Neural cell (in vitro differentiated cells): ENCODE results near the gene PDCD1. TPM values are rescaled to one million over a fixed set of nuclear protein-coding genes. Genes with fewer than 3 reads are reported as not detected.

Experiments
- H2AFZ ChIP-seq: fragments of 200-600, 300-800 bp; sonication (generic), shearing (Covaris generic); 2 replicates; pipeline ENCODE4 v1.6.0; 2014; ENCODE audit warnings: low read depth, mild to moderate bottlenecking, antibody characterized with exemption, low read length, moderate library complexity
- H3F3A ChIP-seq: fragments of 200-600 bp; shearing (Covaris generic); 2 replicates; pipeline ENCODE4 v1.6.1; 2016; ENCODE audit warnings: mild to moderate bottlenecking, moderate library complexity, mixed read lengths, antibody characterized with exemption, low read length; ENCODE audit not compliant: insufficient read depth, poor library complexity, severe bottlenecking
- H3K27ac ChIP-seq: fragments of 200-600, 300-800 bp; sonication (generic), shearing (Covaris generic); 2 replicates; pipeline ENCODE4 v1.5.1; 2014; ENCODE audit warnings: mild to moderate bottlenecking, low read length, moderate library complexity
- H3K27me3 ChIP-seq: fragments of 300-800, 200-600 bp; sonication (generic), shearing (Covaris generic); 2 replicates; pipeline ENCODE4 v1.6.0; 2014; ENCODE audit warnings: mild to moderate bottlenecking, low read depth, low read length, moderate library complexity; ENCODE audit not compliant: insufficient read depth
- H3K36me3 ChIP-seq: fragments of 300-800, 200-600 bp; sonication (generic), shearing (Covaris generic); 2 replicates; pipeline ENCODE4 v1.5.1; 2014; ENCODE audit warnings: mild to moderate bottlenecking, antibody characterized with exemption, low read length, moderate library complexity; ENCODE audit not compliant: insufficient read depth
- H3K4me2 ChIP-seq: fragments of 300-800, 200-600 bp; sonication (generic), shearing (Covaris generic); 2 replicates; pipeline ENCODE4 v1.6.0; 2014; ENCODE audit warnings: mild to moderate bottlenecking, low read length
- H3K4me3 ChIP-seq: fragments of 300-800, 200-600 bp; sonication (generic), shearing (Covaris generic); 2 replicates; pipeline ENCODE4 v1.5.1; 2014; ENCODE audit warnings: mild to moderate bottlenecking, low read length, moderate library complexity
- H3K79me2 ChIP-seq: fragments of 200-600 bp; shearing (Covaris generic); replicated peaks from 2 replicates; pipeline ENCODE4 v1.6.0; 2014; ENCODE audit warnings: mild to moderate bottlenecking, low read length, moderate library complexity; ENCODE audit not compliant: insufficient read depth
- H3K9ac ChIP-seq: fragments of 300-800, 200-600 bp; sonication (generic), shearing (Covaris generic); 2 replicates; pipeline ENCODE4 v1.6.1; 2016; ENCODE audit warnings: mild to moderate bottlenecking, low read length, mixed read lengths
- H3K9me2 ChIP-seq: fragments of 200-600 bp; shearing (Covaris generic); 2 replicates; pipeline ENCODE4 v1.6.1; 2016; ENCODE audit warnings: mild to moderate bottlenecking, low read length, mixed read lengths; ENCODE audit not compliant: insufficient read depth
- H3K9me3 ChIP-seq: fragments of 200-600, 300-800 bp; sonication (generic), shearing (Covaris generic); 2 replicates; pipeline ENCODE4 v1.6.1; 2016; ENCODE audit warnings: mild to moderate bottlenecking, mixed run types, low read length, moderate library complexity, mixed read lengths
- H4K20me1 ChIP-seq: fragments of 200-600 bp; shearing (Covaris generic); 2 replicates; pipeline ENCODE4 v1.6.1; 2016; ENCODE audit warnings: mild to moderate bottlenecking, mixed run types; ENCODE audit not compliant: insufficient read depth
- EP300 ChIP-seq: fragments of 450-650 bp; conservative IDR thresholded peaks from 2 replicates; pipeline ENCODE4 v1.6.1; 2014; ENCODE audit warnings: antibody characterized with exemption, mild to moderate bottlenecking, moderate library complexity; ENCODE audit not compliant: poor library complexity, severe bottlenecking
- EZH2 ChIP-seq: fragments of 200-600, 300-800 bp; shearing (Covaris generic), sonication (generic); IDR thresholded peaks from 2 replicates; pipeline ENCODE4 v1.6.1; 2014; ENCODE audit warnings: antibody characterized with exemption, low read length, borderline replicate concordance, mild to moderate bottlenecking; ENCODE audit not compliant: insufficient read depth, poor library complexity, severe bottlenecking
- MXI1 ChIP-seq: fragments of 450-650 bp; conservative IDR thresholded peaks from 2 replicates; pipeline ENCODE4 v1.6.1; 2014; ENCODE audit warnings: antibody characterized with exemption, mild to moderate bottlenecking; ENCODE audit not compliant: poor library complexity, severe bottlenecking
- POLR2AphosphoS5 ChIP-seq: IDR thresholded peaks from 2 replicates; pipeline ENCODE4 v1.6.1; 2012
- RAD21 ChIP-seq: fragments of 450-650 bp; conservative IDR thresholded peaks from 2 replicates; pipeline ENCODE4 v1.6.1; 2014; ENCODE audit warnings: antibody characterized with exemption, mild to moderate bottlenecking, moderate library complexity
- SMC3 ChIP-seq: fragments of 450-650 bp; conservative IDR thresholded peaks from 2 replicates; pipeline ENCODE4 v1.6.1; 2014; ENCODE audit warnings: antibody characterized with exemption, mild to moderate bottlenecking, moderate library complexity; ENCODE audit not compliant: poor library complexity
- TAF1 ChIP-seq: IDR thresholded peaks from 2 replicates; pipeline ENCODE4 v1.6.1; 2012; ENCODE audit warnings: low read depth
- polyA plus RNA-seq: library from polyadenylated mRNA; depleted of rRNA; stranded (reverse); fragments of >200 nt; gene quantifications from 2 replicates; pipeline ENCODE4 v1.2.3, GENCODE V29; 2014
- TF ChIP-seq, protein P1 (sequence below): fragments of 450-650 bp; IDR thresholded peaks from 2 replicates; pipeline ENCODE4 v1.5.1; 2014; ENCODE audit warnings: antibody characterized with exemption, mild to moderate bottlenecking, moderate library complexity; ENCODE audit not compliant: poor library complexity, severe bottlenecking
- TF ChIP-seq, protein P2 (sequence below): IDR thresholded peaks from 2 replicates; pipeline ENCODE4 v1.6.1; 2012; ENCODE audit warnings: borderline replicate concordance

The PDCD1 gene
- polyA plus RNA-seq, 1 donor from 2014 or later = not detected

DNA sequence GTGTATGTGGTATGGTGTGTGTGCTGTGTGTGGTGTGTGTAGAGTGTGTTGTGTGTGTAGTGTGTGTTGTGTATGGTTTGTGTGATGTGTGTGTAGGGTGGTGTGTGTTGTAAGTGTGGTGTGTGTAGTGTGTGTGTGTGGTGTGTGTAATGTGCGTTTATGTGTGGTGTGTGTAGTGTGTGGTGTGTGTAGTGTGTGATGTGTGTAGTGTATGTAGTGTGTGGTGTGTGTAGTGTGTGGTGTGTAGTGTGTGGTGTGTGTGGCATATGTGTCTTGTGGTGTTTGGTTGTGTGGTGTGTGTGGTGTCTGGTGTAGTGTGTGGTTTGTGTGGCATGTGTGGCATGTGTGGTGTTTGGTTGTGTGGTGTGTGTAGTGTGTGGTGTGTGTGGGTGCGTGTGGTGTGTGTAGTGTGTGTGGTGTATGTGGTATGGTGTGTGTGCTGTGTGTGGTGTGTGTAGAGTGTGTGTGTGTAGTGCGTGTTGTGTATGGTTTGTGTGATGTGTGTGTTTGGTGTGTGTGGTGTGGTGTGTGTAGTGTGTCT is 6.8 kb upstream of the PDCD1 start:
- H3F3A ChIP-seq = no peaks in the 10 kb centered on the region
- TF ChIP-seq POLR2AphosphoS5 = no peak
- TF ChIP-seq, protein P1, sequence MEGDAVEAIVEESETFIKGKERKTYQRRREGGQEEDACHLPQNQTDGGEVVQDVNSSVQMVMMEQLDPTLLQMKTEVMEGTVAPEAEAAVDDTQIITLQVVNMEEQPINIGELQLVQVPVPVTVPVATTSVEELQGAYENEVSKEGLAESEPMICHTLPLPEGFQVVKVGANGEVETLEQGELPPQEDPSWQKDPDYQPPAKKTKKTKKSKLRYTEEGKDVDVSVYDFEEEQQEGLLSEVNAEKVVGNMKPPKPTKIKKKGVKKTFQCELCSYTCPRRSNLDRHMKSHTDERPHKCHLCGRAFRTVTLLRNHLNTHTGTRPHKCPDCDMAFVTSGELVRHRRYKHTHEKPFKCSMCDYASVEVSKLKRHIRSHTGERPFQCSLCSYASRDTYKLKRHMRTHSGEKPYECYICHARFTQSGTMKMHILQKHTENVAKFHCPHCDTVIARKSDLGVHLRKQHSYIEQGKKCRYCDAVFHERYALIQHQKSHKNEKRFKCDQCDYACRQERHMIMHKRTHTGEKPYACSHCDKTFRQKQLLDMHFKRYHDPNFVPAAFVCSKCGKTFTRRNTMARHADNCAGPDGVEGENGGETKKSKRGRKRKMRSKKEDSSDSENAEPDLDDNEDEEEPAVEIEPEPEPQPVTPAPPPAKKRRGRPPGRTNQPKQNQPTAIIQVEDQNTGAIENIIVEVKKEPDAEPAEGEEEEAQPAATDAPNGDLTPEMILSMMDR = no peak
- TF ChIP-seq EP300 = no peak
- no peak for TF ChIP-seq RAD21
- TF ChIP-seq TAF1 = no peak
- no peaks in the 10 kb centered on the region for H3K27me3 ChIP-seq
- no peak overlapping the region for H3K4me2 ChIP-seq
- no peaks in the 10 kb centered on the region for H3K79me2 ChIP-seq
- no peak overlapping the region for H3K4me3 ChIP-seq
- no peak overlapping the region for H2AFZ ChIP-seq
- H3K9me2 ChIP-seq = no peaks in the 10 kb centered on the region
- H3K27ac ChIP-seq = no peak overlapping the region
- no peaks in the 10 kb centered on the region for H3K36me3 ChIP-seq
- H3K9me3 ChIP-seq = no peaks in the 10 kb centered on the region
- H4K20me1 ChIP-seq = no peaks in the 10 kb centered on the region
- H3K9ac ChIP-seq = peak overlapping the region; percentile 45

DNA sequence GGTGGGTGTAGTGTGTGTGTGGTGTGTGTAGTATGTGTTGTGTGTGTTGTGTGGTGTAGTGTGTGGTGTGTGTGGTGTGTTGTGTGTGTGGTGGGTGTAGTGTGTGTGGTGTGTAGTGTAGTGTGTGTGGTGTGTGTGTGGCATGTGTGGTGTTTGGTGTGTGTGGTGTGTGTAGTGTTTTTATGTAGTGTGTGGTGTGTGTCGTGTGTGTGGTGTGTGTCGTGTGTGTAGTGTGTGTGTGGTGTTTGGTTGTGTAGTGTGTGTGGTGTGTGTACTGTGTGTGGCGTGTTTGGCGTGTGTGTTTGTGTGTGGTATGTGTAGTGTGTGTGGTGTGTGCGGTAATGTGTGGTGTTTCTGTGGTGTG is 6.1 kb upstream of the PDCD1 start:
- TF ChIP-seq EP300 = no peak
- no peak for TF ChIP-seq SMC3
- TF ChIP-seq POLR2AphosphoS5 = no peak
- no peak for TF ChIP-seq RAD21
- Histone ChIP-seq H3K4me3 (no peak overlapping the region), H3K9me3 (no peaks in the 10 kb centered on the region), H3F3A (no peaks in the 10 kb centered on the region), H3K9me2 (no peaks in the 10 kb centered on the region), H3K27ac (no peak overlapping the region), H3K36me3 (no peaks in the 10 kb centered on the region), H3K4me2 (no peak overlapping the region), H3K27me3 (no peaks in the 10 kb centered on the region), H4K20me1 (no peaks in the 10 kb centered on the region), H2AFZ (no peak overlapping the region), H3K79me2 (no peaks in the 10 kb centered on the region), H3K9ac (no peak overlapping the region)

DNA sequence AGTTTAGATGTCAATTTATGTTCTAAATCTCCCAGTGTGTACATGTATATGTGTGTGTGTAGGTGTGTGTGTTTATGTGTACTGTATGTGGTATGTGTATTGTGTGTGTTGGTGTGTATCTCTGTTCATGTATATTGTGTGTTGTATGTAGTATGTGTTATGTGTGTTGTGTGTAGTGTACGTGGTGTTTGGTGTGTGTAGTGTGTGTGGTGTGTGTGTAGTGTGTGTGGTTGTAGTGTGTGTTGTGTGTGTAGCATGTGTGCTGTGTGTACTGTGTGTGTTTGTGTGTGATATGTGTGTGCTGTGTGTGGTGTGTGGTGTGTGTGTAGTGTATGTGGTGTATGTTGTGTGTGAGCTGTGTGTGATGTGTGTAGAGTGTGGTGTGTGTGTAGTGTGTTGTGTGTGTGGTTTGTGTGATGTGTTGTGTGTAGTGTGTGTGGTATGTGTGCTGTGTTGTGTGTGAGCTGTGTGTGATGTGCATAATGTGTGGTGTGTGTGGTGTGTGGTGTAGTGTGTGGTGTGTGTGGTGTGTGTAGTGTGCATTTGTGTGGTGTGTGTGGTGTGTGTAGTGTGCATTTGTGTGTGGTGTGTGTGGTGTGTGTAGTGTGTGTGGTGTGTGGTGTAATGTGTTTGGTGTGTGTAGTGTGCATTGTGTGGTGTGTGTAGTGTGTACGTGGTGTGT is 5.6 kb upstream of the PDCD1 start:
- no peaks in the 10 kb centered on the region for H3K9me2 ChIP-seq
- H3K27ac ChIP-seq = no peak overlapping the region
- H3K4me2 ChIP-seq = no peak overlapping the region
- H3K27me3 ChIP-seq = no peaks in the 10 kb centered on the region
- no peak overlapping the region for H3K4me3 ChIP-seq
- H2AFZ ChIP-seq = no peak overlapping the region
- TF ChIP-seq MXI1 = no peak
- no peak for TF ChIP-seq EZH2
- TF ChIP-seq, protein P1 = no peak
- TF ChIP-seq RAD21 = no peak
- TF ChIP-seq, protein P2, sequence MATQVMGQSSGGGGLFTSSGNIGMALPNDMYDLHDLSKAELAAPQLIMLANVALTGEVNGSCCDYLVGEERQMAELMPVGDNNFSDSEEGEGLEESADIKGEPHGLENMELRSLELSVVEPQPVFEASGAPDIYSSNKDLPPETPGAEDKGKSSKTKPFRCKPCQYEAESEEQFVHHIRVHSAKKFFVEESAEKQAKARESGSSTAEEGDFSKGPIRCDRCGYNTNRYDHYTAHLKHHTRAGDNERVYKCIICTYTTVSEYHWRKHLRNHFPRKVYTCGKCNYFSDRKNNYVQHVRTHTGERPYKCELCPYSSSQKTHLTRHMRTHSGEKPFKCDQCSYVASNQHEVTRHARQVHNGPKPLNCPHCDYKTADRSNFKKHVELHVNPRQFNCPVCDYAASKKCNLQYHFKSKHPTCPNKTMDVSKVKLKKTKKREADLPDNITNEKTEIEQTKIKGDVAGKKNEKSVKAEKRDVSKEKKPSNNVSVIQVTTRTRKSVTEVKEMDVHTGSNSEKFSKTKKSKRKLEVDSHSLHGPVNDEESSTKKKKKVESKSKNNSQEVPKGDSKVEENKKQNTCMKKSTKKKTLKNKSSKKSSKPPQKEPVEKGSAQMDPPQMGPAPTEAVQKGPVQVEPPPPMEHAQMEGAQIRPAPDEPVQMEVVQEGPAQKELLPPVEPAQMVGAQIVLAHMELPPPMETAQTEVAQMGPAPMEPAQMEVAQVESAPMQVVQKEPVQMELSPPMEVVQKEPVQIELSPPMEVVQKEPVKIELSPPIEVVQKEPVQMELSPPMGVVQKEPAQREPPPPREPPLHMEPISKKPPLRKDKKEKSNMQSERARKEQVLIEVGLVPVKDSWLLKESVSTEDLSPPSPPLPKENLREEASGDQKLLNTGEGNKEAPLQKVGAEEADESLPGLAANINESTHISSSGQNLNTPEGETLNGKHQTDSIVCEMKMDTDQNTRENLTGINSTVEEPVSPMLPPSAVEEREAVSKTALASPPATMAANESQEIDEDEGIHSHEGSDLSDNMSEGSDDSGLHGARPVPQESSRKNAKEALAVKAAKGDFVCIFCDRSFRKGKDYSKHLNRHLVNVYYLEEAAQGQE = no peak
- no peak for TF ChIP-seq POLR2AphosphoS5
- TF ChIP-seq TAF1 = no peak
- no peak for TF ChIP-seq EP300
- TF ChIP-seq SMC3 = no peak
- no peaks in the 10 kb centered on the region for H3K79me2 ChIP-seq
- no peaks in the 10 kb centered on the region for H3F3A ChIP-seq
- H3K36me3 ChIP-seq = no peaks in the 10 kb centered on the region
- H4K20me1 ChIP-seq = no peaks in the 10 kb centered on the region
- no peaks in the 10 kb centered on the region for H3K9me3 ChIP-seq
- H3K9ac ChIP-seq = no peak overlapping the region
